GM18858 (cell line): Measurements from ENCODE around the gene SORCS2.

Source experiments
- ATAC-seq: cut with Tn5 transposase; IDR thresholded peaks from one replicate; pipeline ENCODE4 v1.9.1; 2021; ENCODE audit not compliant: unreplicated experiment

Gene SORCS2

GRCh38 chr4:7299908-7300710, 107.8 kb downstream of the SORCS2 start:
- ATAC-seq, result no peak

GRCh38 chr4:7300711-7301095, 108.4 kb downstream of the SORCS2 start:
- ATAC-seq, result no peak

- no peak for ATAC-seq
Observed at GRCh38 chr4:7301126-7301785, 108.9 kb downstream of the SORCS2 start.

- ATAC-seq, result no peak
Observed at GRCh38 chr4:7301846-7302630, 109.7 kb downstream of the SORCS2 start.

DNA sequence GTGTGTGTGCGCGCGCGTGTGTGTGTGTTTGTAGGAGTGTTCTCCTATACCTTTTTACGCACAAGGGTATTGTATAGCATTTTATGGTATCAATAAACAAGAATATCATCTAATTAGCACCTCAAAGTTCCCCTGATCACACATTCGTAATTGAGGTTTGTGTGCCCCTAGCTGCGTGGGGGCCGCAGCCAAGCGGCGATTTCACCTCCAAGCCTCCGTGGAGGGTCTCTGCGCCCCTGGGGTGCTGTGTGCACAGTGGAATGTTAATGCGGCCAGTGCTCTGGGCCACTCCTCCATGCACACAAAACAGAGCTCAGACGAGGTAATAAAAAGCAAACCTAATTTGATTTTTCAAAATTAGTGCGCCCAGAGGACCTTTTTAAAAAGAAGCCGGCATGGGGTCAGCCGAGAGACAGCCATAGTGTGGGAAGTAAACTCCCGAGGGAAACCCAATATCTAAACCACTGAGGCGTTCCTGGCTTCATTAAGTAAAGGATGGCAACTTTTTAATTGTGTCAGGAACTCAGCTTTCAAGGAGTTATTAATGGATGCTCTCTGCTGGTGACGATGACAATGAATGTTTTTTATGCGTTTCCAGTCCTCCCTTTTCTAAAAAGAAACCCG, 110.6 kb downstream of the SORCS2 start:
- ATAC-seq, result no peak

- ATAC-seq, result no peak
Observed at GRCh38 chr4:7303561-7303960, 111.2 kb downstream of the SORCS2 start.

GRCh38 chr4:7304436-7304835, 112.1 kb downstream of the SORCS2 start:
- no peak for ATAC-seq

DNA sequence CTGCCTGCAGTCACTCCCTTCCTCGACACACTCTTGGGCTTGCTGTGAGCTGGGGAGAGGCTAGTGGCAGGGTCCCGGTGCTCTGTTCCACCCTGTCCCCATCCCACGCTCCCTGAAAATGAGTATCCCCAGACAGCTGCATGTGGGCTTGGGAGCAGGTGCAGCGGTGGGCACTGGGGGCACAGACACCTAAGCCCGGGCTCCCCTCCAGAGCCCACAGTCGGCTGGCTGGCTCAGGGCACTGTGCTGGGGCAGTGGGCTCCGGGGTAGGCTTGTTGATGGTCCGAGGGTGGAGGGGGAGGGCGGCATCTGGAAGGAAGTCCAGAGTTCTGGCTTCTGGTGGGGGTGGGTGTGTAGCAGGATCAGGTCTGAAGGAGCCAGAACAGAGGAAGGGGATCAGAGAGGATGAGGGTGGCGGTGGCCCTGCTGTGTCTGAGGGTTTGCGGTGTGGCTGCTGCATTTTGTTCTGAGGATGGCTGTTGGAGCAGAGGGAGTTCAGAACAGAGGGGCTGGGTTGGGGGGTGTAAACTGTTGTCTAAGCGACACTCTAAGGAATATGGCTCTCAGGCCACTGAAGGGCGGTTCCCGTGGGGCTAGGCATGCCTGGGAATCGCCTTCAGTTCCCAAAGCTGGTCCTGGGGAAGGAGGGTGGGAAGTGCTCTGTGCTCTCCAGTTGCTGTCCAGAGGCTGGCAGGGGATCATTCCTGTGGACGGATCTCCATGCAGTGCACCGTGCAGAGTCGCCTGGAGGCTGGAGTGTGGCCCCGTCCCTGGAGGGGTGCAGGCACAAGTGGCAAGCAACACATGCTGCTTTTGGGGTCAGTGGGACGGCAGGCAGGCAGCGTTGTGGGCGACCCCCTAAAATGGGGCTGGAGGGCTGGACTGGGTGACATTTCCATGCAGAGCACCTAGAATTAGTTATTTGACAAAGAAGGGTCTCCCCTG, 114.0 kb downstream of the SORCS2 start:
- no peak for ATAC-seq

GRCh38 chr4:7306986-7307385, 114.6 kb downstream of the SORCS2 start:
- no peak for ATAC-seq

DNA sequence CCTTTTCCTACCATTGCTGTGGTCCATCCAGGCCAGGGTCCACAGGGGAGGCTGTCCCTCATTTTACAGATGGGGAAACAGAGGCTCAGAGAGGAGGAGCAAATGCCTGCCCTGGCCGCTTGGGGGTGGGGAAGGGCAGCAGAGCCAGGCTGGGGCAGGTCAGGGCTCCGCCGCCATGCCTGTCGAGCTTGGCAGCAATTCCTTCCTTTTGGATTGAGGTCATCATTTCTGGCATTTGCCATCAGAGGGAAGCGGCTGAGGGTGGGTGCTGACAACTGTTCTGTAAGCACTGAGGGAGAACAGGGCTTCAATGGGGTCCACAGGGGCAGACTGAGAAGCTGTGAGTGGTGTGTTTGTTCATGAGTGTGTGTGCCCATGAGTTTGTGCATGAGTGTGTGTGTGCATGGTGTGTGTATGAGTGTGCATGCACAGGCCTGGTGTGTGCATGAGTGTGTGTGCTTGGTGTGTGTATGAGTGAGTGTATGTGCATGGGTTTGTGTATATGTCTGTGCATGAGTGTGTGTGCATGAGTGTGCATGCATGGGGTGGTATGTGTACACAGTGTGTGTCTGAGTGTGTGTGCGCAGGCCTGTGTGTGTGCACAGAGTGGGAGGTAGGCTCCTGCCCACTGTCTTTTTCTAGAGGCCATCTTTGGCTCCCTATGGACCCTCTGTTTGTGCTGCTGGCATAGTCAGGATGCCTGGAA, 115.2 kb downstream of the SORCS2 start:
- ATAC-seq, result no peak

GRCh38 chr4:7309181-7309580, 116.8 kb downstream of the SORCS2 start:
- no peak for ATAC-seq

GRCh38 chr4:7309636-7310390, 117.5 kb downstream of the SORCS2 start:
- no peak for ATAC-seq

- no peak for ATAC-seq
Observed at GRCh38 chr4:7310451-7310850, 118.1 kb downstream of the SORCS2 start.

DNA sequence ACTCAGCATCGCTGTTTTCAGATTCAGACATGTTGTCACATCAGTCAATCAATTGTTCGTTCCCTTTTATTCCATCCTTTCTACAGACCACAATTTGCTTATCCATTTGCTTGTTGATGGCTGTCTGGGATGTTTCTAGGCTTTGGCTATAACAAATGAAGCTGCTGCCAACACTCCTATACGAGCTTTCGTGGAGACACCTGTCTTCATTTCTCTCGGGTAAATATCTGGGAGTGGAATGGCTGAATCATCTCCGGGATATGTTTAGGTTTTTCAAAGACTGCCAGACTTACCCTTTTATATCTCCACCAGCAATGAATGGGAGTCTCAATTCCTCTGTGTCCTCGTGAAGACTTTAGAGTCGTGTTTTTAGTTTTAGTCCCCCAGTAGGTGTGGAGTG, 118.9 kb downstream of the SORCS2 start:
- no peak for ATAC-seq

- ATAC-seq, result no peak
Observed at GRCh38 chr4:7312691-7313090, 120.4 kb downstream of the SORCS2 start.

GRCh38 chr4:7313347-7313811, 121.0 kb downstream of the SORCS2 start:
- no peak for ATAC-seq

DNA sequence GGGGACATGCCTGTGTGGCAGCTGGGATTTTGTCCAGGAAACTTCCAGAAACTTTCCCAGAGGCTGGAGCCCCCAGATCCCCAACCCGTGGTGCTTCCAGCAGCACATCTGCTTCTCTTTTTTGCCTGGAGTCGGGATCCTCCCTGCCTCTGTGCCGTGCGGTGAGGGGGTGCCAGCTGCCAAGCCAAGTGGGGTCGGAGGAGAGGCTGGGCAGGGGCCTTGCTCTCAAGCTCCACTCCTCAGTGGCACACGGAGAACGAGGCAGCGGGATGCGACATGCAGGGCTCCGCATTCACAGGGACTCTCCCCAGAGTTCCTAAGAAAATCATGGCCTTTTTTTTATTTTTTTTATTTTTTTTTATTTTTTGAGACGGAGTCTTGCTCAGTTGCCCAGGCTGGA, 121.7 kb downstream of the SORCS2 start:
- no peak for ATAC-seq

DNA sequence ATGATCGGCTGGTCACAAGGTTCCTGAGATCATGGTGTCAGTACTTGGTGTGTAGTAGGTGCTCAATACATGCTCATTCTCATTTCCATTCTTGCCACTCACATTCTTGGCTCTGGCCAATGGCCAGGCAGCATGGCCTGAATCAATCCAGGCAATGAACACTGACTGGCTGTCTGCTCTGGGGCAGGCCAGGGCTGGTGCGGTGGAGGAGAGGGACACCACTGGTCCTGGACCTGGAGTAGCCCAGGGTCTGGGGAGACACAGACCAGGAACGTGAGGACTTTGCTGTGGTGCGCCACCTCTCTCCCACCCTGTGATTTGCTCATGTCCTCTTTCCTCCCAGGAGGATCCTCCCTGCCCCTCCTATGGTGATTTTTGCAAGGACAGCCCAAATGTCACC, 122.9 kb downstream of the SORCS2 start:
- ATAC-seq, result no peak

GRCh38 chr4:7315935-7316334, 123.6 kb downstream of the SORCS2 start:
- no peak for ATAC-seq
